Lower lobe of right lung (tissue), 2 donors: Measurements from ENCODE around the gene MRPL24. TPM values are rescaled to one million over a fixed set of nuclear protein-coding genes. Genes with fewer than 3 reads are reported as not detected.
A peak's percentile ranks its signal among the peaks of the same experiment; 100 is the strongest.

Source experiments
- ATAC-seq, 2 donors: fragments of 200-7000 bp; cut with Tn5 transposase; one replicate each; pipeline ENCODE4 v1.9.1; 2020 to 2022; ENCODE audit warnings: mild to moderate bottlenecking in 2 of 2, moderate library complexity in 2 of 2
- DNase-seq: peaks from one replicate; pipeline ENCODE4 v3.0.0-alpha.2; 2020
- H3K27ac ChIP-seq: fragments of 200-600 bp; one replicate; pipeline ENCODE4 v1.8.0; 2022
- H3K27me3 ChIP-seq: fragments of 200-600 bp; one replicate; pipeline ENCODE4 v1.8.0; 2022; ENCODE audit warnings: low read depth
- H3K36me3 ChIP-seq: fragments of 200-600 bp; one replicate; pipeline ENCODE4 v1.8.0; 2022; ENCODE audit warnings: mild to moderate bottlenecking
- H3K4me1 ChIP-seq: fragments of 200-600 bp; one replicate; pipeline ENCODE4 v1.8.0; 2022
- H3K4me3 ChIP-seq: fragments of 200-600 bp; one replicate; pipeline ENCODE4 v1.8.0; 2022; ENCODE audit warnings: mild to moderate bottlenecking
- H3K9me3 ChIP-seq: fragments of 200-600 bp; one replicate; pipeline ENCODE4 v1.8.0; 2022
- CTCF ChIP-seq: fragments of 200-600 bp; IDR thresholded peaks from one replicate; pipeline ENCODE4 v1.8.0; 2022; ENCODE audit warnings: antibody characterized with exemption, mild to moderate bottlenecking
- intact Hi-C: fragments of 100-400 bp; cut with DNase I; formaldehyde crosslinking; loops from one replicate; pipeline ENCODE4 v1.11.0; 2022
- total RNA-seq: library from RNA; stranded (reverse); fragmentation: NEBNext Ultra II Directional; extraction: Animal tissue kit (Norgen Biotek cat#: 25700); gene quantifications from one replicate; pipeline ENCODE4 v1.2.1, GENCODE V29; 2021
- donor health status: DM: no; HTN: yes; CAD: no; lungs with severe emphysema.

The MRPL24 gene
- total RNA-seq, 1 donor from 2014 or later = 43.7 TPM

- no peak for ATAC-seq
These were observed 3.5 kb upstream of the MRPL24 start for GRCh38 chr1:156744344-156744743.

GRCh38 chr1:156743367-156744302 lies 2.7 kb upstream of the MRPL24 start:
- no peaks in the 10 kb centered on the region for H3K27me3 ChIP-seq
- ATAC-seq (no peak), DNase-seq (peak; percentile 37)
- H3K9me3 ChIP-seq = no peaks in the 10 kb centered on the region
- H3K27ac ChIP-seq = no peak overlapping the region
- no peak overlapping the region for H3K4me3 ChIP-seq
- no peak for TF ChIP-seq CTCF
- intact Hi-C loops = no loop called here
- peaks cover 36% of the 10 kb centered on the region for H3K36me3 ChIP-seq
- H3K4me1 ChIP-seq = peaks cover 57% of the 10 kb centered on the region

More at GRCh38 chr1:156744344-156744743, 3.5 kb upstream of the MRPL24 start:
- intact Hi-C loops = no loop called here
- no peak for TF ChIP-seq CTCF
- peak; percentile 34 for DNase-seq
- Histone ChIP-seq H3K4me3 (no peak overlapping the region), H3K36me3 (peaks cover 36% of the 10 kb centered on the region), H3K27ac (no peak overlapping the region), H3K27me3 (no peaks in the 10 kb centered on the region), H3K9me3 (no peaks in the 10 kb centered on the region), H3K4me1 (peaks cover 62% of the 10 kb centered on the region)

GRCh38 chr1:156742801-156743200 lies 1.9 kb upstream of the MRPL24 start:
- peak; percentile 15 for DNase-seq
- intact Hi-C loops = no loop called here

GRCh38 chr1:156742017-156742416 lies 1.1 kb upstream of the MRPL24 start:
- peaks cover 43% of the 10 kb centered on the region for H3K4me1 ChIP-seq
- H3K4me3 ChIP-seq = no peak overlapping the region
- no peaks in the 10 kb centered on the region for H3K9me3 ChIP-seq
- H3K36me3 ChIP-seq = peaks cover 47% of the 10 kb centered on the region
- DNase-seq = no peak
- ATAC-seq = no peak
- peak overlapping the region; percentile 89 for H3K27ac ChIP-seq
- H3K27me3 ChIP-seq = no peaks in the 10 kb centered on the region
- TF ChIP-seq CTCF = no peak
- intact Hi-C loops = no loop called here

More at GRCh38 chr1:156742801-156743200, 1.9 kb upstream of the MRPL24 start:
- H3K36me3 ChIP-seq = peaks cover 39% of the 10 kb centered on the region
- H3K4me3 ChIP-seq = no peak overlapping the region
- no peak for ATAC-seq
- peaks cover 49% of the 10 kb centered on the region for H3K4me1 ChIP-seq
- TF ChIP-seq CTCF = no peak
- no peak overlapping the region for H3K27ac ChIP-seq
- H3K9me3 ChIP-seq = no peaks in the 10 kb centered on the region
- no peaks in the 10 kb centered on the region for H3K27me3 ChIP-seq

GRCh38 chr1:156741481-156741983 lies 644 bp upstream of the MRPL24 start:
- peak in 1 of 2 donors; percentile 2 for ATAC-seq
- H3K36me3 ChIP-seq = peaks cover 51% of the 10 kb centered on the region
- H3K9me3 ChIP-seq = no peaks in the 10 kb centered on the region
- intact Hi-C loops = no loop called here
- H3K4me1 ChIP-seq = peaks cover 41% of the 10 kb centered on the region
- DNase-seq = no peak
- TF ChIP-seq CTCF = no peak
- H3K4me3 ChIP-seq = peak overlapping the region; percentile 87
- H3K27me3 ChIP-seq = no peaks in the 10 kb centered on the region
- peak overlapping the region; percentile 89 for H3K27ac ChIP-seq
